Hematopoietic multipotent progenitor cell treated with erythropoietin and hydrocortisone succinate and interleukin-3 and kit ligand, for 6 days (in vitro differentiated cells): ENCODE data around the gene DCLRE1B.

Experiments
- DNase-seq: peaks from one replicate; pipeline ENCODE4 v3.0.0-alpha.2; 2015

DCLRE1B gene

GRCh38 chr1:113904674-113905434 lies at the start of gene DCLRE1B, which contains the start of gene AP4B1:
Gene DCLRE1B, plus strand, starts transcription at chr1:113905326. Its CDS starts 261 bp downstream, at chr1:113905587.
Gene AP4B1, minus strand, starts transcription at chr1:113904799. Its CDS starts 82 bp downstream, at chr1:113904717.
- peak; percentile 100 for DNase-seq

DNA sequence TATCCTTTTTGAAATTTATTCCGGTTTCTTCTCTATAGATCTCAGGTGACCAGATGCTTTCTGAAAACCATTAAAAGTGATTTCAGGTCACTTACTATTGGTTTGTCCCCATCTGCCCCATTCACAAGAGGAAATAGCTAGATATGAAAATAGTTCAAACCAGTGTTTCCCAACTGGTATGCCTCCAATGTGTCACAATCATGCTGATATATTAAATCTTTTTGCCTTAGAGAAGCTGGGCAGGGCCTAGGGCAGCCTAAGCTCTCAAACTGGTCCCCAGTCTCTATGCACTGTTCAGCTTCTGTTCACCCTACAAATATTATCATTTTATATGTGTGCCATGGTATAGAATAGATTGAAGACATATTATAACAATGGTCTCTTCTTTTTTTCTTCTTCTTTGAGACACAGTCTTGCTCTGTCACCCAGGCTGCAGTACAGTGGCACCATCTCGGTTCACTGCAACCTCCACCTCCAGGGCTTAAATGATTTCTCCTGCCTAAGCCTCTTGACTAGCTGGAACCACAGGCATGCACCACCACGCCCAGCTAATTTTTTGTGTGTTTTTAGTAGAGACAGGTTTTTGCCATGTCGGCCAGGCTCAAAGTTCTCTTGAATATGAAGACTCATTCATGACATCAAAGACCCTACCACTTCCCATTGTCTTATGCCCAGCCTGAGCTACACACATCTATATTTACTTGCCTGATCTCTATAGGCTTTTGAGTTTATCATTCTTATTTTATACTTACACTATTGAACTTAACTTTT lies 49.3 kb upstream of the DCLRE1B start:
- no peak for DNase-seq

GRCh38 chr1:113856401-113856790 lies 48.7 kb upstream of the DCLRE1B start:
- no peak for DNase-seq

DNA sequence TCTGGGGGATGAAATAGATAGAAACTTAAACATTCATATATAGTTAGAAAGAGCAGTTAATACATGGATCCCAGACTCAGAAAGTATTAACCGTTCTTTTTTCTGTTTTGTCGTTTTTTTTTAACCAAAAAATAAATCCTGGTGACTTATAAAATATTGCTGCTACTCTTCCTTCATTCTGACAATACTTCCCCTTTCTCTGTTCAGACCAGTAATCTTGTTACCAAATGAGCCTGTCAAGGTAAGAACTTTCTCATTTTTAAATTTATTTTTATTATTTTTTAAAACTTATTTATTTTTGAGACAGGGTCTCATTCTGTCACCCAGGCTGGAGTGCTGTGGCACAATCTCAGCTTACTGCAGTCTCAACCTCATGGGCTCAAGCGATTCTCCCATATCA lies 47.4 kb upstream of the DCLRE1B start:
- DNase-seq = no peak

GRCh38 chr1:113858418-113858817 lies 46.7 kb upstream of the DCLRE1B start:
- DNase-seq = no peak

DNA sequence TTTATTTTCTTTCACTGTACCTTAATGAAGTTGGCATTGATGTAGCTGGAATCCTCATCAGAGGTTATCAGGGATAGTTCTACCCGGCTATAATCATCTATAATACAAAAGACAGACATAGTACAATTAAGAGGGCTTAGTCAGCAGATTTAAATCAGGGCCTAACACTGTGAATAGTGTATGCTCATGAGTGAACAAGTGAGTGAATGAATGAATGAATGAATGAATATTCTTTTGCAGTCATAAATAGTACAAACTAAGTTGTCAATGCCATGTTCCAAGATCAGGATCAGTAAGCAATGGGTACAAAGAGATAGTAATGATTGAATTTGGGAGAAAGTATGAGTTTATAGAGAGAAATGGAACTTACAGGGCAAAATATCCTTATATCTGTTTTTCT lies 46.1 kb upstream of the DCLRE1B start:
- no peak for DNase-seq

GRCh38 chr1:113859478-113860175 lies 45.5 kb upstream of the DCLRE1B start:
- peak; percentile 68 for DNase-seq

GRCh38 chr1:113860891-113861290 lies 44.2 kb upstream of the DCLRE1B start:
- DNase-seq = no peak

DNA sequence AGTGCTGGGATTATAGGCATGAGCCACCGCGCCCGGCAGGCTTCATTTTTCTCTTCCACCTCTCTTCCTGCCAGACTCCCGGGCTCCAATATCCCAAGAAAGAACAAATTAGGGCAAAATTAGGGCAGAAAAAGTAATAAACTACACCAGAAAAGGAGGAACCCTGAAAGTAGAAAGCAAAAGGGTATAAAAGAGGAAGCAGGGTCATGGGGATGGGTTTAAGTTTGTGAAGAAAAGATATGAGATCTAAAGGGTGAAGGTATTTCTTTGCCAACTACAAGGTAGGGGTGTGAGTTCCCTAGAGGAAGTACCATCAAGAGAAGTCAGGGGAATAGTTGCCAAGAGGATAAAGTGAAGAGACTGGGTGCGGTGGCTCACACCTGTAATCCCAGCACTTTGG lies 43.5 kb upstream of the DCLRE1B start:
- DNase-seq = peak; percentile 36

DNA sequence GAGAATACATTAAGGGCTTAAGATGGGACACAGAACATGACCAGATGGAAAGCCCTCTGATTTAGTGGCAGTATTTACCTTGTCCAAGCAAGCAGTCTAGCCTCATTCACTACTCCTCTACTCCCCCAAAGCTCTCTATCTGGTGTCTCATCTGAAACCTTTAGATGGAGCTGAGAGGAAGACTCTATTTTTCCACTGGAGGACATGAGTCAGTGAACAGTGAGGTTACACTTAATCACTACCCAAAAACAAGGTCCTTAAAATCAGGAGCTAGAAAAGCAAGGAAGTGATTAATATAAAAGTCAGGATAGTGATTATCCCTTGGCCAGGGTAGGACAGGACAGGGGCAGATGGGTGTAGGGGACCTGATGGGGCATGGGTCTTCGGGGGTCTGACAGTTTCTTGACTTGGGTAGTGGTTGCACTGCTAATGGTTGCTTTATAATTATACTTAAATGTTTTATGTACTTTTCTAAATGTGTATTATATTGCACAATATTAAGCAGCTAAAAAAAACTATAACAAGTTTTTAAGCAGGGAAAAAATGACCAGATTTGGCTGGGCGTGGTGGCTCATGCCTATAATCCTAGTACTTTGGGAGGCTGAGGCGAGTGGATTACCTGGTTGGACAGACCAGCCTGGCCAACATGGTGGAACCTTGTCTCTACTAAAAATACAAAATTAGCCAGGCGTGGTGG lies 36.6 kb upstream of the DCLRE1B start:
- DNase-seq = no peak

DNA sequence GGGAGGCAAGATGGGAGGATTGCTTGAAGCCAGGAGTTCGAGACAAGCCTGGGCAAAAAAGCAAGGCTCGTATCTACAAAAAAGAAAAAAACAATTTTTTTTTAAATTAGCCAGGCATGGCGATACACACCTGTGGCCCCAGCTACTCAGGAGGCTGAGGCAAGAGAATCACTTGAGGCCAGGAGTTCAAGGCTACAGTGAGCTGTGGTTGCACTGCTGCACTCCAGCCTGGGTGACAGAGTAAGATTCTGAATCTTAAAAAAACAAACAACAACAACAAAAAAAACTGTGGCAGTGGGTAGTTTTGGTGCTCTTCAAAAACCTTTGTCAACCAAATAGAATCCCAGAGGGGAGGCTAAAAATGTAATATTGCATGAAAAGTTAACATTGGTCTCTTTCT lies 34.3 kb upstream of the DCLRE1B start:
- DNase-seq = no peak

DNA sequence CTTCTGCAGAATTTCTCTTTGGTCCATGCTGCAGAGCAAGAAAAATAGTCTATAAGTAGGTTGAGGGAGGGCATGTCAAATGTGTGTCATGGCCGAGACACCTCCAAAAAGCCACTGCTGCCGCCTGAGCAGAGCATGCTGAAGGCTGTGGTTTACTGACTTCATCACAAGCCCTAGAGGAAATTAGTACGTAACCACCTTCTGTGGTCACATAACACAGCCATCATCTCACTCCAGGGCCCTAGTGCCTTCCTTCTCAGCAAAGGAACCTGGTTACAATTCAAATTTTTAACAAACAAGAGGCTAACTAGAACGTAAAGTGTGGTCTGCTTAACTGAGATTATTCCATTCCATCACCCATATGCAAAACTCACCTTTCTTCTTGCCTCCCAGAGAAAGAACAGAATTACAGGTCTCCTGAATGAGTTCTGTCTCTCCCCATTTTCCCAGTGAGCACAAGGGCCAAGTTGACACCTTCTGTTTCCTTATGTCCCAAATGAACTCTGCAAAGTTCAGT lies 33.5 kb upstream of the DCLRE1B start, which contains the start of gene PTPN22:
PTPN22 (minus strand) TSS at position 116 of the 517 bp plus-strand sequence.
- peak; percentile 93 for DNase-seq

- peak; percentile 73 for DNase-seq
These were observed 32.7 kb upstream of the DCLRE1B start for GRCh38 chr1:113872219-113872935.

- DNase-seq = peak; percentile 83
These were observed 30.9 kb upstream of the DCLRE1B start for GRCh38 chr1:113874012-113874879.

- no peak for DNase-seq
These were observed 29.4 kb upstream of the DCLRE1B start for GRCh38 chr1:113875714-113876113.

DNA sequence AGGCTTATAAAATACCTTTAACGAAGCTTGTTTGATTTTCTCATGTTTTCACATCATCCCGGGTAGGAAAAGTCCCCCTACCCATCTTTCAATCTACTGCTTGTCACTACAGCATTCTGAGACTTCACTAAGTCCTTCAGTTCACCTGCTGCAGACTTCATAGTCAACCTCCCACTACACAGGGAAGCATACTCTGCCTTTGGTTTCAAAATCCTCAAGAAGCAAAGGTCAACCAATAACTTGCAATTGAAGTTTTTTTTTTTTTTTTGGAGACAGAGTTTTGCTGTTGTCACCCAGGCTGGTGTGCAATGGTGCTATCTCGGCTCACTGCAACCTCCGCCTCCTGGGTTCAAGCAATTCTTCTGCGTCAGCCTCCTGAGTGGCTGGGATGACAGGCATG lies 28.9 kb upstream of the DCLRE1B start:
- DNase-seq = no peak

DNA sequence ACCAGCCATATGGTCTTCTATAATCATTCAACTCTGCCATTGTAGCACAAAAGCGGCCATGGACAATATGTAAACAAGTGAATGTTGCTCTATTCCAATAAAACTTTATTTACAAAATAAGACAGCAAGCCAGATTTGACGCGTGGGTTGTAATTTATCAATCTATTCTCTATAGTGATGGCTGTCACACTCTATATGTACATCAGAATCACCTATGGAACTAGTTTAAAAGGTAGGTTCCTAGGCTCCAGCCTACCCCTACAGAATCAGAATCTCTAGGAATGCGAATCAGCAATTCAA lies 25.4 kb upstream of the DCLRE1B start:
- no peak for DNase-seq

DNA sequence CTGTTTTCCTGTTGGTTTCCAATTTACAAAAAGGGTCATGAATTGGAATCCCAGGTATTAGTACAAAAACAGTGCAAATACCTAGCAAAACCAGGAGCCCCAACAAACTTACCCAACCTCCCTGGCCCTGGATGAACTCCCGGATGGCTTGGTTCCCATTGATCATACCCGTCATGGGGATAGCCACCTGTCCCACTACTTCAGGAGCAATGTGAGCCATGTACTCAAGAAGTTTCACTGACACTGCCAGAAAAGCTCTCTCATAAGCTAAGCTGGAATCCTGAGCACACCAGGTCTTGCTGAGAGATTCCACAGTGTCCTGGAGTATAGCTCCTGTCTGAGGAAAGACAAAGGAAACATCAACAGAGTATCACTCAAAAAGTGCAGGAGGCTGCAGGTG lies 23.5 kb upstream of the DCLRE1B start:
- DNase-seq = no peak

GRCh38 chr1:113886417-113887401 lies 18.4 kb upstream of the DCLRE1B start:
- DNase-seq = no peak
